GM12873 (cell line): ENCODE measurements around the gene SLC22A8.

Experiments used
- CTCF ChIP-seq: IDR thresholded peaks from 2 replicates; pipeline ENCODE4 v1.5.1; 2012; ENCODE audit warnings: low read depth, mild to moderate bottlenecking, moderate library complexity, low read length, control low read depth; ENCODE audit not compliant: insufficient read depth; ENCODE audit errors: missing control alignments

Gene SLC22A8

GRCh38 chr11:63007920-63008319, 7.7 kb downstream of the SLC22A8 start:
- TF ChIP-seq CTCF, result no peak

- no peak for TF ChIP-seq CTCF
These were observed 14.2 kb downstream of the SLC22A8 start for GRCh38 chr11:63001456-63001855.

GRCh38 chr11:62999649-63000048, 16.0 kb downstream of the SLC22A8 start:
- no peak for TF ChIP-seq CTCF

GRCh38 chr11:62999156-62999555, 16.5 kb downstream of the SLC22A8 start:
- TF ChIP-seq CTCF, result no peak

- no peak for TF ChIP-seq CTCF
These were observed 19.4 kb downstream of the SLC22A8 start for GRCh38 chr11:62996271-62996670.

GRCh38 chr11:62994775-62995174, 20.9 kb downstream of the SLC22A8 start:
- no peak for TF ChIP-seq CTCF

GRCh38 chr11:62988276-62988675, 27.4 kb downstream of the SLC22A8 start:
- no peak for TF ChIP-seq CTCF
